Activated naive CD8-positive, alpha-beta T cell treated with anti-CD3 and anti-CD28 coated beads for 36 hours (primary cell): Measurements from ENCODE around the gene EHD1. TPM values are rescaled to one million over a fixed set of nuclear protein-coding genes. Genes with fewer than 3 reads are reported as not detected.

ENCODE experiments used
- DNase-seq: peaks from one replicate; pipeline ENCODE4 v3.0.0; 2021
- H3K27ac Mint-ChIP-seq: one replicate; pipeline ENCODE4 v1.8.0; 2022; ENCODE audit warnings: mild to moderate bottlenecking, moderate library complexity, mixed read lengths
- H3K27me3 Mint-ChIP-seq: one replicate; pipeline ENCODE4 v1.8.0; 2022; ENCODE audit warnings: mild to moderate bottlenecking, mixed read lengths
- H3K36me3 Mint-ChIP-seq: one replicate; pipeline ENCODE4 v1.8.0; 2021; ENCODE audit warnings: mild to moderate bottlenecking, mixed read lengths
- H3K4me1 Mint-ChIP-seq: one replicate; pipeline ENCODE4 v1.8.0; 2021; ENCODE audit warnings: mixed read lengths
- H3K4me3 Mint-ChIP-seq: one replicate; pipeline ENCODE4 v1.8.0; 2022; ENCODE audit warnings: mild to moderate bottlenecking, moderate library complexity, mixed read lengths
- H3K9me3 Mint-ChIP-seq: one replicate; pipeline ENCODE4 v1.8.0; 2022; ENCODE audit warnings: mixed read lengths
- total RNA-seq, 2 experiments: library from RNA; stranded (reverse); gene quantifications; one replicate each; pipeline ENCODE4 v1.2.3, GENCODE V29; 2021

The EHD1 gene
- total RNA-seq, 2 experiments from 2014 or later = 103 to 112 TPM

GRCh38 chr11:64809781-64810241 is 68.6 kb downstream of the EHD1 start:
- Mint-ChIP-seq H3K27me3 (no peaks in the 10 kb centered on the region), H3K9me3 (no peaks in the 10 kb centered on the region)
- peak; percentile 43 for DNase-seq

GRCh38 chr11:64805481-64805880 is 72.9 kb downstream of the EHD1 start:
- Mint-ChIP-seq H3K36me3 (peaks cover 8% of the 10 kb centered on the region), H3K27me3 (no peaks in the 10 kb centered on the region), H3K4me3 (no peak overlapping the region), H3K9me3 (no peaks in the 10 kb centered on the region), H3K27ac (no peak overlapping the region), H3K4me1 (peaks cover 29% of the 10 kb centered on the region)
- DNase-seq = no peak

More at GRCh38 chr11:64809781-64810241, 68.6 kb downstream of the EHD1 start:
- Mint-ChIP-seq H3K4me3 (peak overlapping the region; percentile 97), H3K4me1 (peaks cover 17% of the 10 kb centered on the region), H3K36me3 (peaks cover 8% of the 10 kb centered on the region), H3K27ac (peak overlapping the region; percentile 91)

GRCh38 chr11:64804346-64805210 is 73.8 kb downstream of the EHD1 start:
- H3K27ac Mint-ChIP-seq = no peak overlapping the region
- peaks cover 6% of the 10 kb centered on the region for H3K36me3 Mint-ChIP-seq
- peak overlapping the region; percentile 86 for H3K4me3 Mint-ChIP-seq
- no peak for DNase-seq
- H3K4me1 Mint-ChIP-seq = peaks cover 27% of the 10 kb centered on the region
- H3K27me3 Mint-ChIP-seq = no peaks in the 10 kb centered on the region
- H3K9me3 Mint-ChIP-seq = no peaks in the 10 kb centered on the region

- peaks cover 6% of the 10 kb centered on the region for H3K36me3 Mint-ChIP-seq
- H3K4me3 Mint-ChIP-seq = peak overlapping the region; percentile 86
- H3K9me3 Mint-ChIP-seq = no peaks in the 10 kb centered on the region
- peak overlapping the region; percentile 92 for H3K27ac Mint-ChIP-seq
- no peaks in the 10 kb centered on the region for H3K27me3 Mint-ChIP-seq
- DNase-seq = no peak
- H3K4me1 Mint-ChIP-seq = peaks cover 22% of the 10 kb centered on the region
Measured at GRCh38 chr11:64803846-64804345, 74.5 kb downstream of the EHD1 start.

GRCh38 chr11:64803158-64803845 is 75.1 kb downstream of the EHD1 start, which contains the start of gene MAP4K2:
Gene MAP4K2, minus strand, starts transcription at chr11:64803214. Its CDS starts 65 bp downstream, at chr11:64803149.
- Mint-ChIP-seq H3K27me3 (no peaks in the 10 kb centered on the region), H3K9me3 (no peaks in the 10 kb centered on the region), H3K36me3 (peaks cover 6% of the 10 kb centered on the region), H3K4me1 (peaks cover 22% of the 10 kb centered on the region), H3K4me3 (peak within 1 kb of the TSS; percentile 86), H3K27ac (peak within 1 kb of the TSS; percentile 92)
- DNase-seq = peak; percentile 94

- Mint-ChIP-seq H3K4me3 (peak overlapping the region; percentile 82), H3K27ac (peak overlapping the region; percentile 77), H3K4me1 (peaks cover 22% of the 10 kb centered on the region), H3K9me3 (no peaks in the 10 kb centered on the region), H3K36me3 (peaks cover 2% of the 10 kb centered on the region), H3K27me3 (no peaks in the 10 kb centered on the region)
- DNase-seq = no peak
Measured at GRCh38 chr11:64802370-64803157, 75.9 kb downstream of the EHD1 start.

Other genes starting within 250 kb of the EHD1 start
- under 1 TPM; 0.20 to 0.58 TPM for gene NRXN2, start 155.4 kb downstream of the EHD1 start, total RNA-seq
- 1 to 10 TPM; 3.5 to 4.6 TPM for gene RASGRP2, start 134.5 kb downstream of the EHD1 start, total RNA-seq
- gene PYGM, start 118.6 kb downstream of the EHD1 start, total RNA-seq = 1 to 10 TPM; 1.6 to 1.8 TPM
- 100 to 1,000 TPM; 453 to 463 TPM for gene SF1, start 100.1 kb downstream of the EHD1 start, total RNA-seq
- gene MAP4K2, start 75.4 kb downstream of the EHD1 start, total RNA-seq = 10 to 100 TPM; 60.4 to 63.8 TPM
- 10 to 100 TPM; 35.8 to 37.0 TPM for gene MEN1, start 68.1 kb downstream of the EHD1 start, total RNA-seq
- under 1 TPM; 0.46 to 0.54 TPM for gene CDC42BPG, start 34.0 kb downstream of the EHD1 start, total RNA-seq
- gene ATG2A, start 38.6 kb upstream of the EHD1 start, total RNA-seq = 10 to 100 TPM; 17.3 to 18.0 TPM
- gene PPP2R5B, start 46.1 kb upstream of the EHD1 start, total RNA-seq = 10 to 100 TPM; 11.3 to 11.4 TPM
- gene GPHA2, start 57.3 kb upstream of the EHD1 start, total RNA-seq = not detected
- under 1 TPM in 1 of 2 experiments, not detected in 1; 0.14 TPM for gene MAJIN, start 93.5 kb upstream of the EHD1 start, total RNA-seq
- under 1 TPM in 1 of 2 experiments, not detected in 1; 0.08 TPM for gene BATF2, start 118.3 kb upstream of the EHD1 start, total RNA-seq
- 100 to 1,000 TPM; 114 TPM for gene ARL2, start 135.5 kb upstream of the EHD1 start, total RNA-seq
- gene SNX15, start 148.8 kb upstream of the EHD1 start, total RNA-seq = 1 to 10 TPM; 7.3 to 9.0 TPM
- 10 to 100 TPM; 16.2 to 17.3 TPM for gene SAC3D1, start 162.6 kb upstream of the EHD1 start, total RNA-seq
- gene NAALADL1, start 179.9 kb upstream of the EHD1 start, total RNA-seq = 10 to 100 TPM in 1 of 2 experiments, 1 to 10 TPM in 1; 9.8 to 10.3 TPM
- 100 to 1,000 TPM; 130 to 134 TPM for gene CDCA5, start 205.4 kb upstream of the EHD1 start, total RNA-seq
- 10 to 100 TPM; 25.2 to 27.4 TPM for gene ZFPL1, start 205.6 kb upstream of the EHD1 start, total RNA-seq
- 100 to 1,000 TPM in 1 of 2 experiments, 10 to 100 TPM in 1; 88.0 to 108 TPM for gene VPS51, start 217.6 kb upstream of the EHD1 start, total RNA-seq
- gene TM7SF2, start 233.3 kb upstream of the EHD1 start, total RNA-seq = 10 to 100 TPM; 12.3 to 14.7 TPM
- gene ZNHIT2, start 239.1 kb upstream of the EHD1 start, total RNA-seq = 10 to 100 TPM; 14.9 to 15.1 TPM
- 1,000 to 10,000 TPM; 1,087 to 1,097 TPM for gene FAU, start 243.5 kb upstream of the EHD1 start, total RNA-seq
- gene MRPL49, start 243.7 kb upstream of the EHD1 start, total RNA-seq = 100 to 1,000 TPM in 1 of 2 experiments, 10 to 100 TPM in 1; 99.9 to 100 TPM